SK-N-SH treated with all-trans-retinoic acid at 6 μM for 48 hours (cell line): ENCODE results near the gene TADA2B.

Source experiments
- ATAC-seq: fragments of 200-7000 bp; cut with Tn5 transposase; 3 replicates; pipeline ENCODE4 v1.9.1; 2020; ENCODE audit warnings: mild to moderate bottlenecking, moderate library complexity
- ARNTL ChIP-seq: fragments of 450-650 bp; formaldehyde crosslinking; IDR thresholded peaks from 2 replicates; pipeline ENCODE4 v1.5.0; 2020; ENCODE audit warnings: low read depth, mild to moderate bottlenecking, moderate library complexity, borderline replicate concordance
- BACH2 ChIP-seq: fragments of 250-450 bp; sonication (Bioruptor Pico); IDR thresholded peaks from 2 replicates; pipeline ENCODE4 v1.9.0; 2021; ENCODE audit warnings: mild to moderate bottlenecking, borderline replicate concordance
- CREB5 ChIP-seq: fragments of 250-450 bp; sonication (Bioruptor Pico); IDR thresholded peaks from 2 replicates; pipeline ENCODE4 v1.5.1; 2020; ENCODE audit warnings: low read depth, mild to moderate bottlenecking, moderate library complexity
- CSRNP3 ChIP-seq: fragments of 250-450 bp; sonication (Bioruptor Pico); IDR thresholded peaks from 2 replicates; pipeline ENCODE4 v1.5.1; 2021; ENCODE audit warnings: mild to moderate bottlenecking, moderate library complexity
- ESRRG ChIP-seq: fragments of 250-450 bp; sonication (Bioruptor Pico); IDR thresholded peaks from 2 replicates; pipeline ENCODE4 v1.6.1; 2021; ENCODE audit warnings: mild to moderate bottlenecking
- GLIS3 ChIP-seq: fragments of 250-450 bp; sonication (Bioruptor Pico); IDR thresholded peaks from 2 replicates; pipeline ENCODE4 v1.5.0; 2020; ENCODE audit warnings: mild to moderate bottlenecking, moderate library complexity
- ISL1 ChIP-seq: fragments of 250-450 bp; sonication (Bioruptor Pico); IDR thresholded peaks from 2 replicates; pipeline ENCODE4 v2.1.2; 2022; ENCODE audit warnings: mild to moderate bottlenecking, moderate library complexity
- OSR1 ChIP-seq: fragments of 250-450 bp; sonication (Bioruptor Pico); IDR thresholded peaks from 2 replicates; pipeline ENCODE4 v1.8.0; 2022; ENCODE audit warnings: moderate library complexity, mild to moderate bottlenecking, inconsistent platforms
- PPARA ChIP-seq: fragments of 250-450 bp; sonication (Bioruptor Pico); IDR thresholded peaks from 2 replicates; pipeline ENCODE4 v1.5.0; 2020; ENCODE audit warnings: mild to moderate bottlenecking, borderline replicate concordance
- RARB ChIP-seq: fragments of 250-450 bp; sonication (Bioruptor Pico); IDR thresholded peaks from 2 replicates; pipeline ENCODE4 v1.8.0; 2021; ENCODE audit warnings: mild to moderate bottlenecking, moderate library complexity
- SNAI2 ChIP-seq: fragments of 250-450 bp; sonication (Bioruptor Pico); IDR thresholded peaks from 2 replicates; pipeline ENCODE4 v1.5.0; 2020; ENCODE audit warnings: mild to moderate bottlenecking, moderate library complexity
- TCF4 ChIP-seq: fragments of 250-450 bp; sonication (Bioruptor Pico); IDR thresholded peaks from 2 replicates; pipeline ENCODE4 v1.8.0; 2021; ENCODE audit warnings: mild to moderate bottlenecking, moderate library complexity, borderline replicate concordance
- TSHZ2 ChIP-seq: fragments of 250-450 bp; sonication (Bioruptor Pico); IDR thresholded peaks from 2 replicates; pipeline ENCODE4 v1.5.0; 2020; ENCODE audit warnings: mild to moderate bottlenecking, moderate library complexity
- ZC3H10 ChIP-seq: fragments of 250-450 bp; sonication (Bioruptor Pico); IDR thresholded peaks from 2 replicates; pipeline ENCODE4 v1.5.1; 2021; ENCODE audit warnings: mild to moderate bottlenecking, moderate library complexity
- ZFP3 ChIP-seq: fragments of 250-450 bp; sonication (Bioruptor Pico); IDR thresholded peaks from 2 replicates; pipeline ENCODE4 v1.5.0; 2020; ENCODE audit warnings: mild to moderate bottlenecking, moderate library complexity
- ZFP30 ChIP-seq: fragments of 450-650 bp; formaldehyde crosslinking; IDR thresholded peaks from 2 replicates; pipeline ENCODE4 v1.5.0; 2022; ENCODE audit warnings: mild to moderate bottlenecking, moderate library complexity
- ZNF565 ChIP-seq: fragments of 450-650 bp; formaldehyde crosslinking; conservative IDR thresholded peaks from 2 replicates; pipeline ENCODE4 v1.5.0; 2020; ENCODE audit warnings: low read depth, mild to moderate bottlenecking, moderate library complexity
- ZNF70 ChIP-seq: fragments of 450-650 bp; formaldehyde crosslinking; IDR thresholded peaks from 2 replicates; pipeline ENCODE4 v1.5.0; 2020; ENCODE audit warnings: mild to moderate bottlenecking, moderate library complexity
- ZNF8 ChIP-seq: fragments of 450-650 bp; formaldehyde crosslinking; IDR thresholded peaks from 2 replicates; pipeline ENCODE4 v1.5.0; 2020; ENCODE audit warnings: mild to moderate bottlenecking, moderate library complexity
- TF ChIP-seq, protein P1 (sequence below): fragments of 250-450 bp; sonication (Bioruptor Pico); IDR thresholded peaks from 2 replicates; pipeline ENCODE4 v1.8.0; 2020; ENCODE audit warnings: mild to moderate bottlenecking, moderate library complexity, borderline replicate concordance

The TADA2B gene

GRCh38 chr4:7041246-7041645, 1.9 kb upstream of the TADA2B start (continued):
- no peak for TF ChIP-seq TSHZ2 (CRISPR knock-in tag)
- no peak for TF ChIP-seq ESRRG
- no peak for TF ChIP-seq CREB5 (CRISPR knock-in tag)

GRCh38 chr4:7041801-7042502, 1.2 kb upstream of the TADA2B start:
- ATAC-seq: no peak
- no peak for TF ChIP-seq TCF4 (CRISPR knock-in tag)
- TF ChIP-seq GLIS3: no peak
- TF ChIP-seq OSR1 (CRISPR knock-in tag): no peak
- no peak for TF ChIP-seq ZC3H10 (CRISPR knock-in tag)
- TF ChIP-seq ZFP30 (CRISPR knock-in tag): no peak
- TF ChIP-seq, protein P1, sequence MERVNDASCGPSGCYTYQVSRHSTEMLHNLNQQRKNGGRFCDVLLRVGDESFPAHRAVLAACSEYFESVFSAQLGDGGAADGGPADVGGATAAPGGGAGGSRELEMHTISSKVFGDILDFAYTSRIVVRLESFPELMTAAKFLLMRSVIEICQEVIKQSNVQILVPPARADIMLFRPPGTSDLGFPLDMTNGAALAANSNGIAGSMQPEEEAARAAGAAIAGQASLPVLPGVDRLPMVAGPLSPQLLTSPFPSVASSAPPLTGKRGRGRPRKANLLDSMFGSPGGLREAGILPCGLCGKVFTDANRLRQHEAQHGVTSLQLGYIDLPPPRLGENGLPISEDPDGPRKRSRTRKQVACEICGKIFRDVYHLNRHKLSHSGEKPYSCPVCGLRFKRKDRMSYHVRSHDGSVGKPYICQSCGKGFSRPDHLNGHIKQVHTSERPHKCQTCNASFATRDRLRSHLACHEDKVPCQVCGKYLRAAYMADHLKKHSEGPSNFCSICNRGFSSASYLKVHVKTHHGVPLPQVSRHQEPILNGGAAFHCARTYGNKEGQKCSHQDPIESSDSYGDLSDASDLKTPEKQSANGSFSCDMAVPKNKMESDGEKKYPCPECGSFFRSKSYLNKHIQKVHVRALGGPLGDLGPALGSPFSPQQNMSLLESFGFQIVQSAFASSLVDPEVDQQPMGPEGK (CRISPR knock-in tag): no peak
- TF ChIP-seq ZFP3: no peak
- no peak for TF ChIP-seq TSHZ2 (CRISPR knock-in tag)
- TF ChIP-seq ESRRG: no peak
- no peak for TF ChIP-seq PPARA (CRISPR knock-in tag)
- TF ChIP-seq ARNTL (CRISPR knock-in tag): no peak
- TF ChIP-seq BACH2 (CRISPR knock-in tag): no peak
- TF ChIP-seq ZNF70 (CRISPR knock-in tag): no peak
- TF ChIP-seq ZNF8 (CRISPR knock-in tag): no peak
- no peak for TF ChIP-seq ZNF565
- no peak for TF ChIP-seq ISL1 (CRISPR knock-in tag)
- TF ChIP-seq CREB5 (CRISPR knock-in tag): no peak
- no peak for TF ChIP-seq CSRNP3 (CRISPR knock-in tag)
- no peak for TF ChIP-seq RARB (CRISPR knock-in tag)
- TF ChIP-seq SNAI2: no peak
